RWPE2 (cell line): Measurements from ENCODE around the gene NR6A1.

ENCODE experiments used
- ATAC-seq: fragments of 200-7000 bp; cut with Tn5 transposase; 3 replicates; pipeline ENCODE4 v1.9.1; 2021; ENCODE audit warnings: low read depth
- DNase-seq: peaks from one replicate; pipeline ENCODE4 v3.0.0-alpha.2; 2020; ENCODE audit warnings: low spot score
- H3K27ac ChIP-seq: fragments of 450-650 bp; 2 replicates; pipeline ENCODE4 v1.5.1; 2017; ENCODE audit warnings: mild to moderate bottlenecking; ENCODE audit not compliant: poor library complexity, severe bottlenecking
- H3K27me3 ChIP-seq: fragments of 250-450 bp; sonication (Bioruptor Pico); 2 replicates; pipeline ENCODE4 v1.5.1; 2021; ENCODE audit warnings: mild to moderate bottlenecking, moderate library complexity; ENCODE audit not compliant: insufficient read depth, poor library complexity, severe bottlenecking
- H3K36me3 ChIP-seq: fragments of 250-450 bp; sonication (Bioruptor Pico); 2 replicates; pipeline ENCODE4 v1.5.1; 2020; ENCODE audit warnings: low read depth, mild to moderate bottlenecking, moderate library complexity
- H3K4me1 ChIP-seq: fragments of 250-450 bp; sonication (Bioruptor Pico); 2 replicates; pipeline ENCODE4 v1.5.1; 2021; ENCODE audit warnings: mild to moderate bottlenecking, moderate library complexity; ENCODE audit not compliant: insufficient read depth, poor library complexity, severe bottlenecking
- H3K4me3 ChIP-seq: fragments of 250-450 bp; sonication (Bioruptor Pico); 2 replicates; pipeline ENCODE4 v1.5.1; 2021; ENCODE audit warnings: mild to moderate bottlenecking, moderate library complexity; ENCODE audit not compliant: severe bottlenecking
- H3K9me3 ChIP-seq: fragments of 250-450 bp; sonication (Bioruptor Pico); 2 replicates; pipeline ENCODE4 v1.5.1; 2021; ENCODE audit warnings: mild to moderate bottlenecking, moderate library complexity; ENCODE audit not compliant: severe bottlenecking
- CTCF ChIP-seq: fragments of 450-650 bp; IDR thresholded peaks from one replicate; pipeline ENCODE4 v1.5.1; 2017; ENCODE audit warnings: mild to moderate bottlenecking, moderate library complexity; ENCODE audit not compliant: poor library complexity, severe bottlenecking

NR6A1 gene

GRCh38 chr9:124477211-124477647 lies 293.9 kb downstream of the NR6A1 start:
- Histone ChIP-seq H3K9me3 (no peaks in the 10 kb centered on the region), H3K4me3 (no peak overlapping the region), H3K27me3 (peaks cover 20% of the 10 kb centered on the region), H3K4me1 (no peaks in the 10 kb centered on the region), H3K36me3 (no peaks in the 10 kb centered on the region), H3K27ac (no peak overlapping the region)
- no peak for DNase-seq
- no peak for ATAC-seq
- TF ChIP-seq CTCF: no peak

GRCh38 chr9:124475868-124476690 lies 295.0 kb downstream of the NR6A1 start:
- Histone ChIP-seq H3K27ac (no peak overlapping the region), H3K4me1 (no peaks in the 10 kb centered on the region), H3K36me3 (no peaks in the 10 kb centered on the region), H3K9me3 (no peaks in the 10 kb centered on the region), H3K4me3 (no peak overlapping the region), H3K27me3 (peaks cover 20% of the 10 kb centered on the region)
- DNase-seq (no peak), ATAC-seq (no peak)
- no peak for TF ChIP-seq CTCF

GRCh38 chr9:124475158-124475867 lies 295.8 kb downstream of the NR6A1 start:
- H3K27me3 ChIP-seq: peaks cover 20% of the 10 kb centered on the region
- no peak overlapping the region for H3K4me3 ChIP-seq
- H3K4me1 ChIP-seq: no peaks in the 10 kb centered on the region
- DNase-seq (no peak), ATAC-seq (no peak)
- no peaks in the 10 kb centered on the region for H3K36me3 ChIP-seq
- no peak overlapping the region for H3K27ac ChIP-seq
- no peak for TF ChIP-seq CTCF
- no peaks in the 10 kb centered on the region for H3K9me3 ChIP-seq

DNA sequence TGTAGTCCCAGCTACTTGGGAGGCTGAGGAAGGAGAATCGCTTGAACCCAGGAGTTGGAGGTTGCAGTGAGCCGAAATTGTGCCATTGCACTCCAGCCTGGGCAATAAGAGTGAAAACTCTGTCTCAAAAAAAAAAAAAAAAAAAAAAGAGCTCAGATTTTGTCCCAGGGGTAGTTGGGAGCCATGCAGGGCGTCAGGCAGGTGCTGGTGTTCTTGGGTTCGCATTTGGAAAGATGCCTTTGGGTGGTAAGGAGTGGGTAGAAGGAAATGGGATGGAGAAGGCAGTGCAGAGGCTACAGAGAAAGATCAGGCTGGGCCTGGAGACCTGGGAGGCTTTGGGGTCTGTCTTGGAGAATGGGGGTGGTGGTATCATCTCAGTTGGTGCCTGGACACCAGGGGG lies 297.0 kb downstream of the NR6A1 start:
- H3K9me3 ChIP-seq: no peaks in the 10 kb centered on the region
- TF ChIP-seq CTCF: no peak
- no peak for DNase-seq

More for the DNA sequence above, 297.0 kb downstream of the NR6A1 start:
- ATAC-seq: no peak
- H3K27ac ChIP-seq: no peak overlapping the region
- H3K4me3 ChIP-seq: no peak overlapping the region
- H3K4me1 ChIP-seq: no peaks in the 10 kb centered on the region
- H3K27me3 ChIP-seq: peaks cover 20% of the 10 kb centered on the region
- no peaks in the 10 kb centered on the region for H3K36me3 ChIP-seq
